Activated CD8-positive, alpha-beta T cell treated with anti-CD3 and anti-CD28 coated beads for 36 hours (primary cell): ENCODE measurements around the gene PPM1G. TPM values are rescaled to one million over a fixed set of nuclear protein-coding genes. Genes with fewer than 3 reads are reported as not detected.
"Not testable (repeated sequence)": the region's sequence is repeated elsewhere in the genome, so short reads cannot be mapped to it uniquely, and the experiment has no call there.

ENCODE experiments used
- ATAC-seq: fragments of 200-7000 bp; cut with Tn5 transposase; one replicate; pipeline ENCODE4 v1.10.0; 2021; ENCODE audit warnings: mild to moderate bottlenecking, moderate library complexity
- CTCF ChIA-PET: fragments of 350-600 bp; sonication (Branson Sonifier 250); formaldehyde crosslinking; loops from one replicate; lab custom pipeline; 2021; ENCODE audit warnings: antibody characterized with exemption; lab: Charles Lee
- POLR2A ChIA-PET: fragments of 350-600 bp; sonication (Branson Sonifier 250); formaldehyde crosslinking; loops from one replicate; lab custom pipeline; 2021; ENCODE audit warnings: antibody characterized with exemption; lab: Charles Lee
- DNase-seq: peaks from one replicate; pipeline ENCODE4 v3.0.0-alpha.2; 2020
- H3K27ac Mint-ChIP-seq: one replicate; pipeline ENCODE4 v1.8.0; 2021; ENCODE audit warnings: mild to moderate bottlenecking, mixed read lengths
- H3K27me3 Mint-ChIP-seq: one replicate; pipeline ENCODE4 v1.8.0; 2021; ENCODE audit warnings: mixed read lengths
- H3K36me3 Mint-ChIP-seq: one replicate; pipeline ENCODE4 v1.8.0; 2021; ENCODE audit warnings: low read depth, mixed read lengths
- H3K4me1 Mint-ChIP-seq: one replicate; pipeline ENCODE4 v1.8.0; 2021; ENCODE audit warnings: low read depth, mixed read lengths
- H3K4me3 Mint-ChIP-seq: one replicate; pipeline ENCODE4 v1.8.0; 2021; ENCODE audit warnings: mild to moderate bottlenecking, moderate library complexity, mixed read lengths
- H3K9me3 Mint-ChIP-seq: one replicate; pipeline ENCODE4 v1.8.0; 2021; ENCODE audit warnings: mixed read lengths
- CTCF ChIP-seq: fragments of 200-600 bp; IDR thresholded peaks from one replicate; pipeline ENCODE4 v1.8.0; 2022; ENCODE audit warnings: antibody characterized with exemption, mild to moderate bottlenecking
- intact Hi-C: fragments of 100-400 bp; cut with micrococcal nuclease; formaldehyde crosslinking; loops from one replicate; pipeline ENCODE4 v1.10.0; 2022
- total RNA-seq, 2 experiments: library from RNA; stranded (reverse); gene quantifications; one replicate each; pipeline ENCODE4 v1.2.3, GENCODE V29; 2021

Gene PPM1G
- total RNA-seq, 2 experiments from 2014 or later: 138 to 142 TPM

- TF ChIP-seq CTCF: no peak
- H3K27ac Mint-ChIP-seq: peak overlapping the region; percentile 99
- ChIA-PET CTCF (interaction anchor here (1.5 to 2.8 kb wide), 3 partner anchors 13 to 327 kb away, joined by 3 to 15 read pairs (median 4); partner anchors contain the start of genes EIF2B4 and SNX17), POLR2A (interaction anchor here (0.7 to 2.9 kb wide), 12 partner anchors 9 to 143 kb away, joined by 3 to 84 read pairs (median 4); partner anchors contain the start of genes EIF2B4, MPV17, NRBP1 and PPM1G)
- peak overlapping the region; percentile 94 for H3K4me3 Mint-ChIP-seq
- intact Hi-C loops: loop anchor here (2.0 to 5.0 kb wide), 2 partner anchors 15 to 34 kb away; partner anchors contain the start of genes EIF2B4, MPV17 and SNX17
- no peaks in the 10 kb centered on the region for H3K9me3 Mint-ChIP-seq
- H3K4me1 Mint-ChIP-seq: peaks cover 49% of the 10 kb centered on the region
- H3K27me3 Mint-ChIP-seq: no peaks in the 10 kb centered on the region
- peak; percentile 36 for ATAC-seq
- H3K36me3 Mint-ChIP-seq: peaks cover 18% of the 10 kb centered on the region
- DNase-seq: no peak
Observed at GRCh38 chr2:27356056-27356381, 53.4 kb downstream of the PPM1G start.

GRCh38 chr2:27354597-27354927, 54.8 kb downstream of the PPM1G start:
- POLR2A ChIA-PET: interaction anchor here (0.7 kb wide), 1 partner anchor 303 kb away, joined by 3 read pairs; the partner anchor contains the start of gene AGBL5
- no peaks in the 10 kb centered on the region for H3K9me3 Mint-ChIP-seq
- TF ChIP-seq CTCF: no peak
- peaks cover 57% of the 10 kb centered on the region for H3K4me1 Mint-ChIP-seq
- H3K4me3 Mint-ChIP-seq: peak overlapping the region; percentile 94
- DNase-seq (no peak), ATAC-seq (no peak)
- H3K36me3 Mint-ChIP-seq: peaks cover 18% of the 10 kb centered on the region
- CTCF ChIA-PET: interaction anchor here (1.2 to 3.4 kb wide), 2 partner anchors 15 to 51 kb away, joined by 3 to 19 read pairs; no protein-coding TSS in a partner anchor
- intact Hi-C loops: no loop called here
- H3K27me3 Mint-ChIP-seq: no peaks in the 10 kb centered on the region
- H3K27ac Mint-ChIP-seq: no peak overlapping the region

- Mint-ChIP-seq H3K27me3 (no peaks in the 10 kb centered on the region), H3K36me3 (peaks cover 20% of the 10 kb centered on the region), H3K27ac (peak overlapping the region; percentile 30), H3K4me3 (peak overlapping the region; percentile 35), H3K4me1 (peaks cover 59% of the 10 kb centered on the region), H3K9me3 (no peaks in the 10 kb centered on the region)
- no peak for ATAC-seq
- POLR2A ChIA-PET: interaction anchor here (0.7 to 1.2 kb wide), 3 partner anchors 10 to 303 kb away, joined by 3 read pairs; partner anchors contain the start of genes AGBL5 and NRBP1
- DNase-seq: no peak
- TF ChIP-seq CTCF: no peak
- CTCF ChIA-PET: interaction anchor here (1.2 to 3.4 kb wide), 2 partner anchors 16 to 51 kb away, joined by 3 to 19 read pairs; no protein-coding TSS in a partner anchor
- intact Hi-C loops: no loop called here
Observed at GRCh38 chr2:27353762-27354596, 55.4 kb downstream of the PPM1G start.

- ATAC-seq, H3K9me3 Mint-ChIP-seq, DNase-seq, H3K4me3 Mint-ChIP-seq, H3K27me3 Mint-ChIP-seq, intact Hi-C loops: not testable (repeated sequence)
- Mint-ChIP-seq H3K27ac (peak overlapping the region; percentile 30), H3K4me1 (peaks cover 56% of the 10 kb centered on the region), H3K36me3 (peaks cover 16% of the 10 kb centered on the region)
- ChIA-PET POLR2A (interaction anchor here (1.0 to 1.2 kb wide), 2 partner anchors 10 to 76 kb away, joined by 3 read pairs; partner anchors contain the start of gene NRBP1), CTCF (interaction anchor here (1.2 to 3.4 kb wide), 3 partner anchors 16 to 50 kb away, joined by 3 to 19 read pairs (median 12); partner anchors contain the start of genes EIF2B4 and SNX17)
Observed at GRCh38 chr2:27353386-27353761, 56.0 kb downstream of the PPM1G start.

GRCh38 chr2:27351802-27352598, 57.4 kb downstream of the PPM1G start:
- Mint-ChIP-seq H3K36me3 (peaks cover 13% of the 10 kb centered on the region), H3K4me1 (peaks cover 57% of the 10 kb centered on the region), H3K9me3 (no peaks in the 10 kb centered on the region), H3K4me3 (peak overlapping the region; percentile 1), H3K27ac (peak overlapping the region; percentile 17), H3K27me3 (no peaks in the 10 kb centered on the region)
- POLR2A ChIA-PET: interaction anchor here (0.9 to 3.1 kb wide), 6 partner anchors 11 to 277 kb away, joined by 3 to 24 read pairs (median 4); partner anchors contain the start of genes CCDC121, EIF2B4, GPN1 and PPM1G
- TF ChIP-seq CTCF: no peak
- intact Hi-C loops: no loop called here
- DNase-seq (peak; percentile 45), ATAC-seq (peak; percentile 22)
- CTCF ChIA-PET: interaction anchor here (1.4 to 3.4 kb wide), 3 partner anchors 11 to 49 kb away, joined by 3 to 19 read pairs (median 12); partner anchors contain the start of genes EIF2B4 and SNX17
